HG03521 (cell line): ENCODE measurements around the gene WHRN.

Experiments
- ATAC-seq: cut with Tn5 transposase; IDR thresholded peaks from one replicate; pipeline ENCODE4 v1.9.1; 2021; ENCODE audit warnings: mild to moderate bottlenecking, moderate library complexity; ENCODE audit not compliant: unreplicated experiment

WHRN gene

DNA sequence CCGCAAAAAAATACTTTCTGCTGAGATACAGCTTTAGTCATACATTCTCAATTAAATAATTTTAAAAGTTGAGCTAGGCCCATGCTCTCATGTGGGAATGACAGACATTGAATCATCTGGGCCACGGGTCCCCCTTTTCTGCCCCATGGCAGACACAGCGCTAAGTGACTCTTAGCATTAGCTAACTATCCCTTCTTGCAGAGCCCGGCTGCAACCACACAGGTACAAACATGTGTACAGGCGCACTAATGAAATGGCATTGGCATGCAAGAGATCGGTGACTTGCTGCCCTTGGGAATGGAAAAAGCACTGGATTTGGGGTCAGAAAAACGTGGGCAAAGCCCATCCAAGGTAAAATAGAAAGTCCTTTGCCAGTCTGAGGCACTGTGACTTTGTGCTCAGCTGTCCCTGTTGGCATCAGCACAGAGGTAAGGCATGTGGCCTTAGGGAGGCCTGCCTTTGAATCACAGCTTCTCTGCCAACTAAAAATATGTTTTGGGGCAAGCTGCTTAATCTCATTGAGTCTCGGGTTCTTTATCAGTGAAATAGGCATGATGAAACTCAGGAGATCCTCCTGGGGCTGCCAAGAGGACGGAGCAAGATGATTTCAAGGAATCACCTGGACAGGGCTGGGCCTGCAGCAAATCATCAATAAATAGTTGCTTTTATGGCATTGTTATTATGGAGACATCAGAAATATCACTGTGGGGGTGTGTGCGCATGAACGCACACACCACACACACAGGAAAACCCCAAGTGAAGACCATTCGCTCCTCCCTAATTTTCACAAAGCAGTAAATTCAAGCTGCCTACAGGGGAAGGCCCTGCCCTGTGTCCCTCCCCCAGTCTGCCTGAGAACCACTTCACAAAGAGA, 54.2 kb downstream of the WHRN start:
- no peak for ATAC-seq

DNA sequence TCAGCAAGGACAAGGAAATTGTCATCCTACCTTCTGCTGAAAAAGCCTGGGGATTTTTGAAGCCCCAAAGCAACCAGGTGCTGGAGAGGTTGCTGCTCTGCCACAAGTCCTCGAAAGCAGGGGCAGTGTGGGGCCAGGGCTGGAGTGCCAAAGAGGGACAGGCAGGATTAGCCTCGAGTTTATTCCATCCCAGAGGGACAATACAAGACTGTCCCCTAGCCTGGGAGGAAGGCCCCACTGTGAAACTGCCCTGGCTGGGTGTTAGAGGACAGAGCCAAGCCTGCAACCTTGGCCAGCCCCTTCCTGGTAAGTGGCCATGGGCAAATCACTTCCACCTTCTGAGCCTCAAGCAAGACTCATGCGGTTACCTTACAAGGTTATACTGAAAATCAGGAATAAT, 55.1 kb downstream of the WHRN start:
- no peak for ATAC-seq

DNA sequence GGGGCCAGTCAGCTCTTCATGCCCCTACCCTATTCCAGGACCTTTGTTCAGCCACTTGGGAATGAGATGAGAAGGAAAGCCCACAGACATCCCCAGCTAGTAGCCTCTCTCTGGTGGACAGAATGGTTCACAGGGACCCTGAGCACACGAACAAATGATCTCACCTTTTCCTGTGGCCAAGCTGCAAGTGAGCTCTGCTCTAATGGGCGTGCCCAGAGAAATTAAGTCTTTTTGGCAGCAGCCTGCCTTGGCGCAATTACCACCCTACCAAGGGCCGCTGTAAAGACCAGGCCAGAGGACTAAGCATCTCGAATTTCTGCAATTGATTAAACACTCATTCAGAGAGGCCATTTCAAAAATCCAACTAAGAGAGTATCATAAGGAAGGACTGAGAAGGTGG, 56.0 kb downstream of the WHRN start:
- no peak for ATAC-seq

DNA sequence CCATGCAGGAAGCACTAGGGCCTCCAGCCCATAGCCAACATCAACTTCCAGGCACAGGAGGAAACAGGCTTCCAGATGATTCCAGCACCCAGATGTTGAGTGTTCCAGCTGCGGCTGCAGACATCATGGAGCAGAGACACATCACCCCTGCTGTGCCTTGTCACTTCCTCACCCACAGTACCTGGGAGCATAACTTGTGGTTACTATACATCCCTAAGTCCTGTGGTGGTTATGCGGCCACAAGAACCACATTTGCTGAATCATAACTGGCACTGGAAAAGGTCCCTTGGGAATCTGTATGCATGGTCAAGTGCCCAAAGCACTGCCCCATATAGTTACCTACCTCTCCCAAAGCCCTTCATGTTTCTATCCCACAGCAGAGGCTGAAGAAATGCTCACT, 56.6 kb downstream of the WHRN start:
- ATAC-seq, result no peak

DNA sequence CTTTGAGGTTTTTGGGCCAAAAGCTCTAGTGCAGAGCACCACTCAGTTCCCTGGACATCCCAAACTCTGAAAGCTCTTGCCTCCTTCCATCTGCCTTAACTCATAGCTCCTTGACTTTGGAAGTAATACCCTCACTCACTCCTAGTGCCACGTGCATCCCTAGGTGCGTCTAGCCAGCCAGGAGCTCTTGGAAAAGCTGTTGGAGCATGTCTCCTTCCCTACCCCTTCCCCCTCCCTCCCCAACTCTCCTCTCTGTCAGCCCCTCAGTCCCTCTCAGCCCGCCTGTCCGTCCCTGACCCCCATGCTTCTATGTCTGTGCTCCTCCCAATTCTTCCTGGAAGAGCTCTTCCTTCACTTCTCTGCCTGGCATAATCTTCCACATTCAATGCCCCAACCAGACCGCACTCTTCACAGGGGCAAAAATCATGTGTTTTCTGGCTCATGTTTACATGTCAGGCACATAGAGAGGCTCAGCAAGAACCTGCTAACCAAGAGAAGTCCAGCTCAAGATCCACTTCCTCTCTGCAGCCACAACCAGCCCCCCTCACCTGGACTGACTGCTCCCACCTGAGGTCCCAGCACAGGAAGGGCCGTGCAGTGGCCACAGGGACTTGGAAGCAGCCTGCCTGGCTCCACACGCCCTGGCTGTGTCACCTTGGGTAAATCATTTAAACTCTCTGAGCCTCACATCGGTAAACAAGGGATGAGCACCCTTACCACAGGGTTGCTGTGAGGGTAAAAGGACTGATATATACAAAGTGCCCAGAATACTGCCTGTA, 58.4 kb downstream of the WHRN start:
- ATAC-seq, result no peak

DNA sequence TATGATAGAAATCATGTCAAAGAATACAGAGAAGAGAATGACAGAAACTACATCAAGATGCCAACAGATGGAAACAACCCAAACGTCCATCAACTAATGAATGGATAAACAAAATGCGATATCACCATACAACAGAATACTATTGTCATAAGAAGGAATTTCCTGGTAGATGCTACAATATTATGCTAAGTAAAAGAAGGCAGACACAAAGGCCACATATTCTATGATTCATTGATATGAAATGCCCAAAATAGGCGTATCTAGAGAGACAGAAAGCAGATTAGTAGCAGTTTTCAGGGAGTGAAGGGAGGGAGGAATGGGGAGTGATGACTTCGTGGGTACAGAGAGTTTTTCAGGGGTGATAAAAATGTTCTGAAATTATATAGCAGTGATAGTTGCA, 59.2 kb downstream of the WHRN start:
- ATAC-seq, result no peak

DNA sequence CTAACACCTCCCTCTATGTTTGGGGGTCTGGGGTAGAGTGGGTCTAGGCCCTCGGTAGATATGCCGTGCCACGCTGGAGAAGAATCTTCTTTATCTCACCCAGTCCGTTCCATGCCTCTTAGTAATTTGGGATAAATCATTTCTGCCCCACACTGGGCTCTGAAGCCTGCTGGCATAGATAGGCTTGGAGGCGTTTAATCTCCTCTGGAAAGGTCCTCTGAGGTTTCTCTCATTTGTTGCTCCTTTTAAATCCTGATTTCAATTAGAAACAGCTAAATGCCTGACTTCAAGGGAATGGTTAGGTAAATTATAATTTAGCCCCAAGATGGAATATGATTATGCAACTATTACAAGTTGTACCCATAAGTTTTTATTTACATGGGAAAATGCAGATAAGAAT, 59.7 kb downstream of the WHRN start:
- no peak for ATAC-seq

DNA sequence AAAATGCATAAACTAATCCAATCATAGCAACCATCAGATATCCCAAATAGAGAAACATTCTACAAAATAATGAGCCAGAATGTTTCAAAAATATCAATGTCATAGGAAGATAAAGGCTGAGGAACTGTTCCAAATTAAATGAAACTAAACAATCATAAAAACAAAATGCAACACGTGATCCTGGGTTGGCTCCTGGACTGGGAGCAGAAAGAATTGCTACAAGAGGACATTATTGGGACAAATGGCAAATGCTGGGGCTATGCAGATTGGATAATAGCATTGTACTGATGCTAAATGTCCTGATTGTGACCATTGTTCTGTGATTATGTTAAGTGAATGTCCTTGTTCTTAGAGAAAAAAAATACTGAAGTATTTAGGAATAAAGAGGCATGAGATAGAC, 63.3 kb downstream of the WHRN start:
- no peak for ATAC-seq

DNA sequence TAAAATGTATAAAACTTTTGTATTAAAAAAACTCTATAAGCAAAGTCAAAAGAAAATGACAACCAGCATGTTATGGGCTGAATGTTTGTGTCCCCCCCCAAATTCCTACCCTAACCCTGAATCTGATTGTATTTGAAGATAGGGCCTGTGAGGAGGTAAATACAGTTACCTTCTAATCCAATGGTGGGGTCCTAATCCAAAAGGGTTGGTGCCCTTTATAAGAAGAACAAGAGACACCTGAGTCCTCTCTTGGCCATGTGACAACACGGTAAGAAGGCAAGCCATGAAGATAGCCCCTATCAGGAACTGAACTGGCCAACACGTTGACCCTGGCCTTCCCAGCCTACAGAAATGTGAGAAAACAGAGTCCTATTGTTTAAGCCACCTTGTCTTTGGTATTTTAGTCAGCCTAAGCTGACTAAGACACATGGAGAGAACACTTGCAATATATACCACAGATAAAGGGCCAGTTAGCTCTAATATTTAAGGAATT, 67.8 kb downstream of the WHRN start:
- ATAC-seq, result no peak

DNA sequence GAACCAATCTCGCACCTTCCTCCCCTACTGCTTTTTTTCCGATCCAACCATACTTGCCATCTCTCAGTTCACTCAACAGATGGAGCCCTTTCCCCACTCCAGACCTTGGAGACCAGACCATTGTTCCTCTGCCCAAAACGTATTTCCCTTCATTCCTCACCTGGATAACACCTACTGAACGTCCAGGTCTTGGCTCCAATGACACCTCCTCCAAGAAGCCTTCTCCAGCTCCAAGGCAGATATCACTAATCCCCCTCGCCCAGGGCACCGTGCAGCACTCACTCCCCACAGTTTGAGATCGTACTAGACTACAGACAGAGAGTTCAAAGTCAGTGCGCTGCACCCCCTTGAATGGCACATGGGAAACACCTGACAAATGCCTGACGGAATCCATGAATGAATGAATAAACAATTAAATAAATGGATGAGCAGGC, 70.4 kb downstream of the WHRN start:
- ATAC-seq, result no peak

DNA sequence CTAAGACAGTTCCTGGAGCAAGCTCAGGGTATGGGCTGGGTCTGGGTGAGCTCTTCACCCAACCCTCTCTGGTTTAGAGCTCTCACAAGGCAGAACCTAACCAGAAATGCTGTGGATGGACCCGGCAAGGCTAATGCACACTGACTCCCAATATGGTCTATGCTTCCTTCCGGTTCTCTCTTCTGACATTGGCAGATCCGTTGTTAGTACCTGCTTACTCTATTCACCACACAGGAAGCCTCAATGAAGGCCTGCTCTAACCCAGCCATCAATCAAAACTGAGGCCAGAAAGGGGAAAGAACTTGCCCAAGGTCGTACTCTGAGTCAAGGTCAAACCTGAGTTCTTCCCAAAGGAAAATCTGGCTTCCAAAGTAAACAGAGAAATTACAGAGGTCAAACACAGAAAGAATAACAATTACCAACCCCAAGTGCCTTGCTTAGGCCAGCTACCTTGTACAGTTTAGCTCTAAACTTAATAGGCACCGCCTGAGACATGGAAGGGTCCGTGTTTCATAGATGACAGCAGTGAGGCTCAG, 71.5 kb downstream of the WHRN start:
- no peak for ATAC-seq

DNA sequence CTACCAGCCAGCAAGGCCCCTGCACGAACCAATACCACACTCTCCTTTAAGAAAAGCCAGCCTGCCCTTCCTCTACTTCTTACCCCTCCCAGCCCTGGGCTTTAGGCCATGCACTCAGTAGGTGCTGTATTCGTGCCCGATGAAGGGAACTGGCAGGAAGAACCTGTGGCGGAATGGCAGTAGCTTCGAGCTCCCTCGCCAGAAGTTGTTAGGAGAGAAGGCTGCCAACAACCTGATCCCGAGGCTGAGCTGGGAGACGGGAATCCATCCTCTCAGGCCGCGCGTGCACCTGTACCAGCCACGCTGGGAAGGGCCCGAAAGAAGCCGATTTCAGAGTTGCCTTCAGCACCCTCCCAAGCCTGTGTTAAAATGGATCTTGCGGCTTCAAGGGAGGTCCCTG, 72.2 kb downstream of the WHRN start:
- ATAC-seq, result no peak

DNA sequence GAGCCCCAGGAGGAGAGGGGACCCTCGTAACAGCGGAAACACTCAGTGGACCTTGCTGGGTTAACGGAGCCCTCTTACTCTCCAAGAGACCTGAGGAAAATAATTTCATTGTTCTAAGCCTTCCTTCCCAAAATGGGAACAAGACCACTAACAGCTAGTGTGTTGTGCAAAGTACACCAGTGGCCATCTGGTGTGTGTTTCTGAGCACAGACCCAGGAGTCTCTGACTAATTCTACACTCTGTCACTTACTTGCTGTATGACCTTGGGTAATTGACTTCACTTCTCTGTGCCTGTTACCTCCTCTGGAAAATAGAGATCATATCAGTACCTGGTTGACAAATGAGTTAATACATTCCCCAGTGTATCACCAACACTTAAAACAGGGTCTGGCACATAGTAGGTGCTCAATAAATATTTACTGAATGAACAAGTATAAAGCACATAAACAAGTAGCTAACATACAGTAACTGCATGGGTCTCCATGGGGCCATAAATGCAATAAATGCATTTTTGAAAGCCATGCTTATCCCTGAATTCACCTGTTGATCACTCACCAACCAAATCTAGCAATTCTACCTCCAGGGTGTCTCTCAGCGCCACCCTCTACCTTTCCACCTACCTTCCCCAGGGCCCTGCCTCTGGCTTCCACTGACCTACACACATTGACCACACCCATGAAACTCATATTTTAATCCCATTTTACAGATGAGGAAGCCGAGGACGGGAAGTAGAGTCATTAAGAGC, 72.8 kb downstream of the WHRN start:
- no peak for ATAC-seq

DNA sequence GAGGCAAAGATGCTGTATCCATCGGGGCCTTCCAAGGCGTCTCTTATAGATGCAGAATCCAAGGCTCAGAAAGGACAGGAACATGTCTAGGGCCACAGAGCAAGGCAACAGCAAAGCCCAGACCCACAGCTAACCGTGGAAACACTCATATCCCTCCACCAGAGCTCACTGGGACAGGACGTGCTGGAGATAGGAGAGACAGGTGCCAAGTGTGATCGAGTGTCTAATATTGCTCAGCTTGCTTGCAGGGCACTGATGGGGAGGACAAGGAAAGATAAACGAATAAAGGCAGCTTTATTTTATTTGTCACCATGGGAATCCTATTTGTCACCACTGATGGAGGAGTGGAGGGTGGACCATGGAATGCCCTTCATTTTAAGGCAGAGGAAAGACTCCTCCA, 73.5 kb downstream of the WHRN start:
- ATAC-seq, result no peak

DNA sequence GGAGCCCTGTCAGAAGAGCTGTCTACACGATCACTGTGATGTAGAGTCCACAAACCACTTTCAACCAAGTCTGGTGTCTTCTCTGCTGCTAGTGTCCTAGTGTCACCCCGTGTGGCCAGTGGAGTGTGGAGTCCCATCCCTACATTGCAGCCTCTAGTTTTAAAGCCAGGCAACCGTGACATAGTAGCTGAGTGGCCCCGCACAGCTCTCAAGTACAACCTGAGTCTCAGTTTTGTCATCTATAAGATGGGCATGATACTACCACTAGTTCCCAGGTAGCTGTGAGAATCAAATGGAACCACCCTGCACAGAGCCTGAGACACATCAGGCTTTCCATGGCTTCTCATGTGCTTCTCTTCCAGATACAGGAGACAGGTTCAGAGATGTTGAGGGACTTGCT, 74.3 kb downstream of the WHRN start:
- ATAC-seq, result no peak

DNA sequence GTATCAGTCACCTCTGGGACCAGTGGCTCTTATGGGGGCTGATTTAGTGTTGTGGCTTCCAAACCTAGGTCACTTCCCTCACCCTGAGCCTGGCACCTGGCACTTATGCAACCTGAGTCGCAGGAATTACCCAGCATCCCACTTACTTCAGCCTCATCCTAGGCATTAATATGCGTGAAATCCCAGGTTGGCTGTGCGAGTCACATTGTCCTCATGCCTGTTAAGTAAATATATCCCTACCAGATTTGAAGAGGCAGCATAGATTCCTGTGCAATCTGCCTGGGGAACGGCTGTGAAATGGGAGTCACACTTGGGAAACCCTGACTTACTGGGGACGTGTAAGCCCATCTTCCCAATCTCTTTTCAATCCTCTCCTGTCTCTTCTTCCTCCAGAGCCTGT, 74.8 kb downstream of the WHRN start:
- no peak for ATAC-seq

DNA sequence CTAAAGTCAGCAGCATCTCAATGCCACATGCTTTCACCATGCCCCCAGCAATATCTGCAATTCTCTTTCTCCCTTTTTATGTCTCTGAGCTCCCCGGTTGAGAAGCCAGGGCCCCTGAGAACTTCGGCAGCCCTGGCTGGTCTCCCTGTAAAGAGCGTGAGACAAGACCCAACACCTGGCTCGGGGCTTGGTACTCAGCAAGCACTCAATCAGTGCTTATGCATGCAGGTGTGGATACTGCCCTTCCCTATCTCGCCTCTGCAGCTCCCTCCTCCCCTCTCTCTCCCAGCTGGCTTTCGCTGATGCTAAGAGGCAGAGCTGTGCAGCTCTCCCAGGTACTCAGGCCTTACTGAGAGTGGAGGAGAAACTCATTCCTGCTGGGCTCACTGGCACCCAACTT, 75.8 kb downstream of the WHRN start:
- ATAC-seq, result no peak

DNA sequence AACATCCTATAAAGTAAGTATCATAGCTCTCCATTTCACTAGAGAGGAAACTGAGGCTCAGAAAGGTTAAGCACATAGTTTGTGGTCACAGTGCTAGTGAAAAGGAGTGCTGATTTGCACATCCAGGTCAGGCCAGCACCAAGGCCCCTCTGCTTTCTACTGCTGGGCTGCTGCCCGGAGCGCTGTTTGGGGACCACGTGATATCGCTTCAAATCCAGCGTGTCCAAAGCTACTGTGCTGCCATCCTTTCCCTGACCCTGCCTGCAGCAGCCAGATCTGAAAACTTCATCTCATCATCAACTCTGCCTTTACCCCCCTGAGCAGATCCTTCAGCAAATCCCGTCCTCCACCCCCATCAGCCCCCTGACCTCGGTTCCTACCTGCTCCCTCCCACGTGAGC, 76.8 kb downstream of the WHRN start:
- ATAC-seq, result no peak

DNA sequence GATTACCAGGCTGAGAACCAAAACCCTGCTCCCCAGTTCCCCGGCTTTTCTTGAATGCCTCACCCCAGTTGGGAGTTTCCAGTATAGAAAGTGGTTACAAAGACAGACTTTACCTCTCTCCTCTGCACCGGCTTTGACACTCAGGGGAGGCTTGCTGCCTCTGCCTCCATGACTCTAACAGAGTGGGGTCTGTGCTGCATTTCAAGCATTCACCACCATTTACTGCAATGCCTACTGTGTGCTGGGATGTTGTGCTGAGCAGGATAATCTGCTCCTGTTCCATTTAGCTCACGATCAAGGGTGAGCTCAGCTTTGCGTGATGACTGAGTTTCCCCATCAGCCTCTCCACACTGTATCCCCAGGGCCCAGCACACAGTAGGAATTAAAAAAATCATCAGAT, 77.6 kb downstream of the WHRN start:
- no peak for ATAC-seq

DNA sequence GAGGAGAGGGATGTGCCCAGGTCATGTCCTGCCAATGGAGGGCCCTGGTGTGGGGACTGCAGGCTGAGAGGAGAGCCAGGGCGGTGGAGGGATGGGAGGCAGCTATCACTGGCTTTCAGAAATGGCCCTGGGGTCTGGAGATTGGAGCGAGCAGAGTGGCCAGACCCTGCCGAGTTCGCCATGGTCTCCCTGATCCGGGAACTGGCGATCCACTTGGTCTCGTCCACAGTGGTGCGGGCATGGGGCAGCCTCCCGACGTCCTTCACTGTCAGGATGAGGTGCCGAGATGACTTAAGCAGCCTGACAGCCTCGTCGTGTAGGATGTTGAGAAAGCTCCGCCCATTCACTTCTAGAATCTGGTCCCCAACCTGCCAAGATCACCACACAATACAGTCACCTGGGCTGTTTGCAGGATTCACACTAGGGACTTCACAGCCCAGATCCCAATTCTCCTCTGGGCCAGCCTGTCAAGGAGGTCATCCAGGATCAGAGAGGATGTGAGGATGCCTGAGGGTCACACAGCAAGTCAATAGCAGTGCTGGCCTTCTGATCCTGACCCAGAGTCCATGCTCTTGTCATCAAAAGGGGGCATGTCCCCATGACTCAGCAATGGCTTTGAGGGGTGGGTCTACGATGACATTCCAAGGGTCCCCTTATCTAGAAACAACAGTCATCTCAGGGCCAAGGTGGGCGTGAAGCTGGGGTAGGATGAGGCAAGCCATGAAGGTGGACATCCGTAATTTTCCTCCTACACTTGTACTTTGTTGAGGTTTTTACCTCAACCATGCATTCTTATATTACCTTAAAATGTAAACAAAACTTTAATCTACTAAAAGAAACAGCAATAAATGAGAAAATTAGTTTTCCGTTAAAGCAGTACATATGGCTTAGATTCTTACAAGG, 79.0 kb downstream of the WHRN start:
- ATAC-seq, result no peak
